Neuronal stem cell (in vitro differentiated cells): ENCODE measurements around the gene NAB1.

Source experiments
- DNase-seq: peaks from one replicate; pipeline ENCODE4 v3.0.0-alpha.2; 2013; ENCODE audit warnings: low spot score
- H2AFZ ChIP-seq: one replicate; pipeline ENCODE4 v1.6.1; 2013; ENCODE audit warnings: mild to moderate bottlenecking, low read length, inconsistent platforms
- H2AK5ac ChIP-seq: 2 replicates; pipeline ENCODE4 v1.6.1; 2013; ENCODE audit warnings: low read depth, mild to moderate bottlenecking, inconsistent platforms, low read length, moderate library complexity, mixed read lengths
- H2BK120ac ChIP-seq: 2 replicates; pipeline ENCODE4 v1.6.1; 2013; ENCODE audit warnings: low read depth, mild to moderate bottlenecking, inconsistent platforms, low read length, moderate library complexity, mixed read lengths
- H2BK12ac ChIP-seq: one replicate; pipeline ENCODE4 v1.6.1; 2013; ENCODE audit warnings: low read length, inconsistent platforms
- H2BK15ac ChIP-seq: 2 replicates; pipeline ENCODE4 v1.6.1; 2013; ENCODE audit warnings: mild to moderate bottlenecking, low read length, inconsistent platforms, mixed read lengths
- H2BK5ac ChIP-seq: one replicate; pipeline ENCODE4 v1.6.1; 2013; ENCODE audit warnings: inconsistent platforms, mild to moderate bottlenecking, low read length, moderate library complexity
- H3K14ac ChIP-seq: one replicate; pipeline ENCODE4 v1.6.1; 2013; ENCODE audit warnings: low read length, inconsistent platforms
- H3K18ac ChIP-seq: 2 replicates; pipeline ENCODE4 v1.6.1; 2013; ENCODE audit warnings: low read length, inconsistent platforms
- H3K23ac ChIP-seq: 2 replicates; pipeline ENCODE4 v1.6.1; 2013; ENCODE audit warnings: low read depth, mild to moderate bottlenecking, mixed read lengths, low read length, inconsistent platforms; ENCODE audit not compliant: poor library complexity
- H3K27ac ChIP-seq: replicated peaks from 3 replicates; pipeline ENCODE4 v1.5.1; 2013; ENCODE audit warnings: low read length, inconsistent platforms
- H3K27me3 ChIP-seq, 3 experiments: 2 replicates each; pipeline ENCODE4 v1.6.1; 2013; ENCODE audit warnings: low read length in 3 of 3, mild to moderate bottlenecking in 2 of 3, inconsistent platforms in 1 of 3, low read depth in 1 of 3, mixed read lengths in 1 of 3, moderate library complexity in 1 of 3; ENCODE audit not compliant: control insufficient read depth in 3 of 3, insufficient read depth in 3 of 3
- H3K36me3 ChIP-seq, 2 donors: replicated peaks in 1 of 2; 2 replicates each; pipeline ENCODE4 v1.6.1; 2013; ENCODE audit warnings: low read length in 2 of 2; ENCODE audit not compliant: control insufficient read depth in 2 of 2, insufficient read depth in 2 of 2
- H3K4ac ChIP-seq: 2 replicates; pipeline ENCODE4 v1.6.1; 2013; ENCODE audit warnings: inconsistent platforms, mild to moderate bottlenecking, low read length, moderate library complexity
- H3K4me1 ChIP-seq, 2 donors: 1 replicate in 1 of 2; 2 replicates in 1 of 2; pipeline ENCODE4 v1.6.1; 2013; ENCODE audit warnings: low read length in 2 of 2, low read depth in 1 of 2; ENCODE audit not compliant: control insufficient read depth in 2 of 2, insufficient read depth in 1 of 2
- H3K4me2 ChIP-seq: one replicate; pipeline ENCODE4 v1.6.1; 2013; ENCODE audit warnings: mild to moderate bottlenecking, low read length, inconsistent platforms; ENCODE audit not compliant: insufficient read depth, poor library complexity, severe bottlenecking
- H3K4me3 ChIP-seq, 2 donors: 2 replicates each; pipeline ENCODE4 v1.5.1; 2013; ENCODE audit warnings: low read length in 2 of 2, mild to moderate bottlenecking in 2 of 2, inconsistent platforms in 1 of 2, moderate library complexity in 1 of 2
- H3K79me1 ChIP-seq: one replicate; pipeline ENCODE4 v1.6.1; 2013; ENCODE audit warnings: low read depth, mild to moderate bottlenecking, inconsistent platforms, low read length, moderate library complexity
- H3K9ac ChIP-seq: one replicate; pipeline ENCODE4 v1.6.1; 2013; ENCODE audit warnings: mild to moderate bottlenecking, low read depth, low read length, inconsistent platforms; ENCODE audit not compliant: poor library complexity
- H3K9me3 ChIP-seq, 2 donors: replicated peaks in 1 of 2; 2 replicates each; pipeline versions ENCODE3 to v1.6.1; 2013; ENCODE audit warnings: low read length in 2 of 2, mild to moderate bottlenecking in 2 of 2, inconsistent platforms in 1 of 2, low read depth in 1 of 2, mixed read lengths in 1 of 2, moderate library complexity in 1 of 2; ENCODE audit not compliant: control insufficient read depth in 2 of 2, insufficient read depth in 1 of 2
- H4K8ac ChIP-seq: one replicate; pipeline ENCODE4 v1.6.1; 2013; ENCODE audit warnings: low read depth, mild to moderate bottlenecking, inconsistent platforms, low read length, moderate library complexity
- H4K91ac ChIP-seq: one replicate; pipeline ENCODE4 v1.6.1; 2013; ENCODE audit warnings: low read length, low read depth, mild to moderate bottlenecking, inconsistent platforms; ENCODE audit not compliant: poor library complexity
- WGBS, 2 donors: extraction: QIAGEN DNeasy Blood & Tissue Kit; methylation state at CpG; one replicate each; pipeline ENCODE4 v1.1.7; 2013; ENCODE audit warnings: missing lambda C conversion rate in 2 of 2, mixed read lengths in 1 of 2; ENCODE audit not compliant: insufficient read length in 2 of 2, insufficient replicate concordance in 1 of 2; ENCODE audit errors: extremely low coverage in 2 of 2; 5-methylcytosine and 5-hydroxymethylcytosine counted together

Gene NAB1

GRCh38 chr2:190663839-190664238 is 15.0 kb downstream of the NAB1 start:
- Histone ChIP-seq H3K9ac (no peak overlapping the region), H2BK15ac (no peak overlapping the region), H2AK5ac (no peak overlapping the region), H3K27me3 (no peaks in the 10 kb centered on the region), H3K23ac (no peak overlapping the region), H2BK120ac (no peak overlapping the region), H2AFZ (no peak overlapping the region), H4K91ac (no peak overlapping the region), H2BK5ac (no peak overlapping the region), H4K8ac (no peak overlapping the region), H3K27ac (no peak overlapping the region), H3K36me3 (peaks cover 6 to 64% of the 10 kb centered on the region in 2 donors), H3K4ac (no peak overlapping the region), H3K4me1 (no peaks in the 10 kb centered on the region), H3K4me2 (no peak overlapping the region), H3K14ac (no peak overlapping the region), H3K4me3 (no peak overlapping the region), H3K79me1 (peaks cover 4% of the 10 kb centered on the region), H3K18ac (no peak overlapping the region), H2BK12ac (no peak overlapping the region), H3K9me3 (peaks cover 0 to 21% of the 10 kb centered on the region in 2 donors)
- DNase-seq = no peak
- no CpG with 5 or more reads among the region's 3 CpGs for WGBS, 2 donors

DNA sequence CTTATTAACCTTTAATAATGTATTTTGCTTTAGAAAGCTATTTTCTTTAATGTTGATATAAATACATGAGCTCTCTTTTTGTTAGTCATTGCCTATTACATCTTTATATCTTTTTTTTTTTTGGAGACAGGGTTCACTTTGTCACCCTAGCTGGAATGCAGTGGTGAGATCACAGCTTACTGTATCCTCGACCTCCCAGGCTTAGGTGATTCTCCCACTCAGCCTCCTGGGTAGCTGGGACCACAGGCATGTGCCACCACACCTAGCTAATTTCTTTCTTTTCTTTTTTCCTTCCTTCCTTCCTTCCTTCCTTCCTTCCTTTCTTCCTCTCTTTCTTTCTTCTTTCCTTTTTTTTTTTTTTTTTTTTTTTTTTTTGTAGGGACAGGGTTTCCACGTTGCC is 15.4 kb downstream of the NAB1 start:
- no peak overlapping the region for H3K18ac ChIP-seq
- H3K27me3 ChIP-seq = no peaks in the 10 kb centered on the region
- no peak overlapping the region for H3K14ac ChIP-seq
- H2AFZ ChIP-seq = no peak overlapping the region
- no peak overlapping the region for H3K9ac ChIP-seq
- no peak overlapping the region for H2BK120ac ChIP-seq
- no peak overlapping the region for H2BK12ac ChIP-seq
- no peak overlapping the region for H2BK5ac ChIP-seq
- H3K27ac ChIP-seq = no peak overlapping the region
- peaks cover 4% of the 10 kb centered on the region for H3K79me1 ChIP-seq
- no peak overlapping the region for H3K4me2 ChIP-seq
- peaks cover 6 to 64% of the 10 kb centered on the region in 2 donors for H3K36me3 ChIP-seq
- WGBS, 2 donors = no CpG with 5 or more reads among the region's 2 CpGs
- no peak overlapping the region for H3K4me3 ChIP-seq
- peaks cover 0 to 21% of the 10 kb centered on the region in 2 donors for H3K9me3 ChIP-seq
- no peak overlapping the region for H4K91ac ChIP-seq
- no peaks in the 10 kb centered on the region for H3K4me1 ChIP-seq
- H3K23ac ChIP-seq = no peak overlapping the region
- H2BK15ac ChIP-seq = no peak overlapping the region
- no peak overlapping the region for H4K8ac ChIP-seq
- DNase-seq = no peak
- H2AK5ac ChIP-seq = no peak overlapping the region
- no peak overlapping the region for H3K4ac ChIP-seq

DNA sequence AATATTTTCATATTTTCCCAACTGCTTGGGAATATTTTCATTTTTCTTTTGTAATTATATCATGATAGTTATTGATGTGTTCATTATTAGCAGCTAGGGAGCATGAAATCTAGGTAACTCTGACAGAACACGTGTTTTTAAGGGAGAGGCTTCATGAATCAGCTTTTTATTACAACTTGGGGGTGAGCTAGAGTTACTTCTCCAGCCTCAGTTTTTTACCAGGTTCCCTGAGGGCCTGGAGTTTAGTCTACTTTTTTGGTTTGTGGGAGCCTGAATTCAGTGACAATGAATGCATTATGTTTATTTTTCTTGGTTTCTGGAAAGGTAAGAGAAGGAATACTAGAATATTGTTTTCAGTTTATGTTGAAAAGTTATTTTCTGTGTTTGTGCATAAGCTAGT is 18.0 kb downstream of the NAB1 start:
- H3K4me2 ChIP-seq = no peak overlapping the region
- no peak overlapping the region for H3K4ac ChIP-seq
- H3K23ac ChIP-seq = no peak overlapping the region
- H4K8ac ChIP-seq = no peak overlapping the region
- H3K27ac ChIP-seq = no peak overlapping the region
- H2BK15ac ChIP-seq = no peak overlapping the region
- H3K27me3 ChIP-seq = no peaks in the 10 kb centered on the region
- H3K9ac ChIP-seq = no peak overlapping the region
- H2AK5ac ChIP-seq = no peak overlapping the region
- H3K18ac ChIP-seq = no peak overlapping the region
- no peaks in the 10 kb centered on the region for H3K79me1 ChIP-seq
- no peak overlapping the region for H3K4me3 ChIP-seq
- H3K36me3 ChIP-seq = peaks cover 0 to 64% of the 10 kb centered on the region in 2 donors
- DNase-seq = no peak
- no peaks in the 10 kb centered on the region for H3K4me1 ChIP-seq
- no peak overlapping the region for H3K14ac ChIP-seq
- no CpG with 5 or more reads among the region's 1 CpG for WGBS, 2 donors
- peaks cover 0 to 19% of the 10 kb centered on the region in 2 donors for H3K9me3 ChIP-seq
- no peak overlapping the region for H2BK12ac ChIP-seq
- no peak overlapping the region for H2BK120ac ChIP-seq
- no peak overlapping the region for H2BK5ac ChIP-seq
- no peak overlapping the region for H4K91ac ChIP-seq
- no peak overlapping the region for H2AFZ ChIP-seq

- Histone ChIP-seq H2BK120ac (no peak overlapping the region), H3K18ac (no peak overlapping the region), H3K23ac (no peak overlapping the region), H3K9me3 (peaks cover 0 to 19% of the 10 kb centered on the region in 2 donors), H2BK5ac (no peak overlapping the region), H3K4ac (no peak overlapping the region), H3K14ac (no peak overlapping the region), H3K79me1 (no peaks in the 10 kb centered on the region), H2AK5ac (no peak overlapping the region), H3K4me1 (no peaks in the 10 kb centered on the region), H3K9ac (no peak overlapping the region), H4K91ac (no peak overlapping the region), H3K27ac (no peak overlapping the region), H3K4me2 (no peak overlapping the region), H4K8ac (no peak overlapping the region), H2AFZ (no peak overlapping the region), H3K4me3 (no peak overlapping the region), H2BK15ac (no peak overlapping the region), H2BK12ac (no peak overlapping the region), H3K27me3 (no peaks in the 10 kb centered on the region), H3K36me3 (peaks cover 0 to 67% of the 10 kb centered on the region in 2 donors)
- no peak for DNase-seq
These were observed 20.0 kb downstream of the NAB1 start for GRCh38 chr2:190668892-190669291.
